ENCODE results near the gene ATP13A1.
"Not testable (repeated sequence)": the region's sequence is repeated elsewhere in the genome, so short reads cannot be mapped to it uniquely, and the experiment has no call there.

The ATP13A1 gene

GRCh38 chr19:19663256-19664120 lies at the start of gene ATP13A1:
ATP13A1 (minus strand) TSS chr19:19663676; CDS start chr19:19663666, 10 bp downstream.
- FAIRE-seq (no peak), DNase-seq (ENCODE audit: insufficient read length, low spot score) (peak; percentile 56)
- TF ChIP-seq, protein P1, sequence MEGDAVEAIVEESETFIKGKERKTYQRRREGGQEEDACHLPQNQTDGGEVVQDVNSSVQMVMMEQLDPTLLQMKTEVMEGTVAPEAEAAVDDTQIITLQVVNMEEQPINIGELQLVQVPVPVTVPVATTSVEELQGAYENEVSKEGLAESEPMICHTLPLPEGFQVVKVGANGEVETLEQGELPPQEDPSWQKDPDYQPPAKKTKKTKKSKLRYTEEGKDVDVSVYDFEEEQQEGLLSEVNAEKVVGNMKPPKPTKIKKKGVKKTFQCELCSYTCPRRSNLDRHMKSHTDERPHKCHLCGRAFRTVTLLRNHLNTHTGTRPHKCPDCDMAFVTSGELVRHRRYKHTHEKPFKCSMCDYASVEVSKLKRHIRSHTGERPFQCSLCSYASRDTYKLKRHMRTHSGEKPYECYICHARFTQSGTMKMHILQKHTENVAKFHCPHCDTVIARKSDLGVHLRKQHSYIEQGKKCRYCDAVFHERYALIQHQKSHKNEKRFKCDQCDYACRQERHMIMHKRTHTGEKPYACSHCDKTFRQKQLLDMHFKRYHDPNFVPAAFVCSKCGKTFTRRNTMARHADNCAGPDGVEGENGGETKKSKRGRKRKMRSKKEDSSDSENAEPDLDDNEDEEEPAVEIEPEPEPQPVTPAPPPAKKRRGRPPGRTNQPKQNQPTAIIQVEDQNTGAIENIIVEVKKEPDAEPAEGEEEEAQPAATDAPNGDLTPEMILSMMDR (IDR thresholded peaks at IDR 0.05; ENCODE audit: insufficient read depth, missing control alignments): no peak

GRCh38 chr19:19711934-19712828 lies 48.7 kb upstream of the ATP13A1 start:
- DNase-seq (ENCODE audit: insufficient read length, low spot score): no peak
- no peak for FAIRE-seq
- TF ChIP-seq, protein P1 (IDR thresholded peaks at IDR 0.05; ENCODE audit: insufficient read depth, missing control alignments): no peak

DNA sequence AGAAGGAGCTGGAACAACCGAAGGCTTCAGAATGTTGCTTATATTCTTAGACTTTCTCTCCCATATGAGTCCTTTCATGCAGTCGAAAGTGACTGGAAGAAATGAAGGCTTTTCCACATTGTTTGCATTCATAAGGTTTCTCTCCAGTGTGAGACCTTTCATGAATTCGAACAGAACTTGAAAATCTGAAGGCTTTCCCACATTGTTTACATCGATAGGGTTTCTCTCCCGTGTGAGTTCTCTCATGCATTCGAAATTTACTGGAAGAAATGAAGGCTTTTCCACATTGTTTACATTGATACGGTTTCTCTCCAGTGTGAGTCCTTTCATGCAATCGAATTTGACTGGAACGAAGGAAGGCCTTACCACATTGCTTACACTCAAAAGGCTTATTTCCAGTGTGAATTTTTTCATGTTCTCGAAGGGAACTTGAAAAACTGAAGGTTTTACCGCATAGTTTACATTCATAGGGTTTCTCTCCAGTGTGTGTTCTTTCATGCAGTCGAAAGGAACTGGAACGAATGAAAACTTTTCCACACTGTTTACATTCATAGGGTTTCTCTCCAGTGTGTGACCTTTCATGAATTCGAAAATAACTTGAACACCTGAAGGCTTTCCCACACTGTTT lies 47.9 kb upstream of the ATP13A1 start:
- FAIRE-seq (no peak), DNase-seq (ENCODE audit: insufficient read length, low spot score) (no peak)
- TF ChIP-seq, protein P1 (IDR thresholded peaks at IDR 0.05; ENCODE audit: insufficient read depth, missing control alignments): no peak

- FAIRE-seq (no peak), DNase-seq (ENCODE audit: insufficient read length, low spot score) (no peak)
- TF ChIP-seq, protein P1 (IDR thresholded peaks at IDR 0.05; ENCODE audit: insufficient read depth, missing control alignments): no peak
These were observed 47.0 kb upstream of the ATP13A1 start for GRCh38 chr19:19710506-19710905.

DNA sequence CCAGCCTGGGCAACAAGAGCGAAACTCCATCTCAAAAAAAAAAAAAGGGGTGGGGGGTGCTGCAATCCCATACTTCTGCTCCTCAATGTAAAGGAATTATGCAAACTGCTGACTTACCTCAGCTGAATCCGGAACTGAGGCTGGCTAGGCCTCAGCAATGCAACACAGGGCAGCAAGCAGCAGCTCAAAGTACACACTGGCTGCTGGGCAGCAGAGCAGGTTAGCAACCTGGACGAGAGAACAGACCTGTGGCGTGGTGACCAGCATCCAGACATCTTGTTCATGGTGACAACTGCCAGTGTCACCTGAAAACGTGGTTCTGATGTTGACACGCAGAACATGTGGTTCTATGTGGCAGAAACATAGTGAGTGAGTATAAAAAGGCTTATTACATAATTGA lies 41.4 kb upstream of the ATP13A1 start:
- TF ChIP-seq, protein P1 (IDR thresholded peaks at IDR 0.05; ENCODE audit: insufficient read depth, missing control alignments): no peak
- FAIRE-seq: no peak

DNA sequence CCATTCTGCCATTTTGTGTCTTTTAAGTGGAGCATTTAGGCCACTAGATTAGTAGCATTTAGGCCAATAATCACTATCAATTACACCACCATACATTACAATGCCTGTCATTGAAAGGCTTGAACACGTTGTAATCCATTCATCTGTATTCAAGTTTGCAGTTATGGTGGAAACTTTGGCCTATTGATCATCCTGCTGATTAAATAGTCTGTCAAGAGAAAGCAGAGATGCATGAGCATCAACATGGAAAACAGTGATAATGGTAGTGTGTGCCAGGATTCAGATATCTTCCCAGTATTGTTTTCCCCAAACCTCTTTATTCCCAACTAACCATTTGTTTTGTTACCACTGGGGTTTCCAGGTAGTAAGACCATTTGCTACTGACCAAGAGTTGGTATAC lies 37.0 kb upstream of the ATP13A1 start:
- not testable (repeated sequence) for FAIRE-seq; DNase-seq (ENCODE audit: insufficient read length, low spot score)

More for the DNA sequence above, 41.4 kb upstream of the ATP13A1 start:
- DNase-seq (ENCODE audit: insufficient read length, low spot score): no peak

- no peak for FAIRE-seq
- TF ChIP-seq, protein P1 (IDR thresholded peaks at IDR 0.05; ENCODE audit: insufficient read depth, missing control alignments): no peak
These were observed 34.1 kb upstream of the ATP13A1 start for GRCh38 chr19:19697589-19697988.

More at GRCh38 chr19:19697589-19697988, 34.1 kb upstream of the ATP13A1 start:
- DNase-seq (ENCODE audit: insufficient read length, low spot score): no peak
